GM19395 (cell line): ENCODE results near the gene ACER2.
"Not testable (repeated sequence)": the region's sequence is repeated elsewhere in the genome, so short reads cannot be mapped to it uniquely, and the experiment has no call there.

Experiments used
- ATAC-seq: cut with Tn5 transposase; IDR thresholded peaks from one replicate; pipeline ENCODE4 v1.9.1; 2021; ENCODE audit warnings: mild to moderate bottlenecking, moderate library complexity; ENCODE audit not compliant: unreplicated experiment

The ACER2 gene

GRCh38 chr9:19408316-19408692 lies 505 bp upstream of the ACER2 start:
- ATAC-seq = peak; percentile 12

- peak; percentile 3 for ATAC-seq
These were observed 789 bp downstream of the ACER2 start for GRCh38 chr9:19409401-19410194.

GRCh38 chr9:19410195-19410503 lies 1.3 kb downstream of the ACER2 start:
- no peak for ATAC-seq

GRCh38 chr9:19410594-19410993 lies 1.8 kb downstream of the ACER2 start:
- ATAC-seq = no peak

DNA sequence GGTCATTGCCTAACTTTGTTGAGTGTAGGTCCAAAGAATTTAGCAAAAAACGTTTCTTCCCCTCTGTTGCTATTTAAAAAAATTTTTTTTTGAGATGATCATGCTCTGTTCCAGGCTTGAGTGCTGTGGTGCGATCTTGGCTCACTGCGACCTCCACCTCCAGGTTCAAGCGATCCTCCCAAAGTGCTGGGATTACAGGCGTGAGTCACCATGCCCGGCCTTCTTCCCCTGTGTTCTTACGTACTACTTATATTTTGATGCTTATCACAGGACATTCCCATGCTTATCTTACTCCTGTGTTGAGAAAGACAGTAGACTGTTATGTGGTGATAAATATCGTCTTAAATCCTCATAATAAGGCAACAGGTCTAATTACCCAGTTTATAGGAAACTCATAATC lies 2.5 kb downstream of the ACER2 start:
- no peak for ATAC-seq

GRCh38 chr9:19413456-19413855 lies 4.6 kb downstream of the ACER2 start:
- ATAC-seq = not testable (repeated sequence)

DNA sequence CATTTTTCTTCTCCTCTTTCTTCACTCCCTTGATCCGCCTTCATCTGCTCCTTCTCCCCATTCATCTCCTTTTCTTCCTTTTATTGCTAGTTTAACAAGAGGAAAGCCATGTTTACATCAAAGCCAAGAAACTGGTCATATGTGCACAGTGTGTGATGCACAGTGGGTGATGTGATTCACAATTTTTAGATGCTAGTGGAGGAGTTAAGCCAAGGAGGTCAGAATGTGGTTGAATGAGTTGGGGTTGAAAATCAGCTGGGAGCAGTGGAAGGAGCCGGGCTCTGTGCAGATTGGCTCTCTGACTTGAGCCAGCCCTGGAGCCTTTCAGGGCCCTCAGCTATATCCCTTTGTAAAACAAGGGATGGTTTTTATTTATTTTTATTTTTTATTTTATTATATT lies 7.3 kb downstream of the ACER2 start:
- no peak for ATAC-seq

DNA sequence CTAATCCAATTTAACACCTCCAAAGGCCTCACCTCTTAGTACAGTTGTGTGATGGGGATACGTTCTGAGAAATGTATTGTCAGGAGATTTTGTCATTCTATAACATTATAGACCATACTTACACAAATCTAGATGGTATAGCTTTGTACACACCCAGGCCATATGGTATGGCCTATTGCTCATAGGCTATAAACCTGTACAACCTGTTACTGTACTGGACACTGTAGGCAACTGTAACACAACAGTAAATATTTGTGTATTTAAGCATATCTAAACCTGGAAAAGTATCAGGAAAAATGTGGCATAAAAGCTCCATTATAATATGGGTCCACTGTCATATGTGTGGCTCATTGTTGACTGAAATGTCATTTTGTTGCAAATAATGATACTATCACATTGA lies 12.1 kb downstream of the ACER2 start:
- ATAC-seq = no peak

GRCh38 chr9:19423163-19423562 lies 14.4 kb downstream of the ACER2 start:
- ATAC-seq = no peak

DNA sequence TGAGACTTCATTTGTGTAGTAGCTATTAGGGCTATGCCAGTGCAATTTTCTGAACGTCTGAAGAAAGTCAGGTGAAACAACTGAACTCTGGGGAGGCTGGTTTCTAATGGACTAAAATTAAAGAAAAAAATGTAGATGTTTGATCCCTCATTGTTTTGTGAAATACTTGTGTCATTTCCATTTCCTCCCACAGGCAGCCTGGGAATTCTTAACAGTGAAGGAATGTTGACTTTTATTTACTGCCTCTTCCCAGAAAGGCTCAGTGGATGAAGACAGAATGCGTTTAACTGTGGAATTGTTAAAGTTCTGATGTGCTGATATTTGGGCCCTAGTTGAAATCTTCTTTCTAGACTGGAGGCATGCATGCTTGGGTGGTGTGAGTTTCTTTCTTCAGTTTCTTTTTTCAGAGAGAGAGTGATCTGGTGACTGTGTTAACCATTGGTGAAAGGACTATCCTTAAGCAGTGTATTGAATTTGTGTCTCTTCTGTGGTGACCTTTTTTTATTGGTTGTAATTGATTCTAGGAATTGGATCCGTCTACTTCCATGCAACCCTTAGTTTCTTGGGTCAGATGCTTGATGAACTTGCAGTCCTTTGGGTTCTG lies 15.5 kb downstream of the ACER2 start:
- ATAC-seq = peak; percentile 92

DNA sequence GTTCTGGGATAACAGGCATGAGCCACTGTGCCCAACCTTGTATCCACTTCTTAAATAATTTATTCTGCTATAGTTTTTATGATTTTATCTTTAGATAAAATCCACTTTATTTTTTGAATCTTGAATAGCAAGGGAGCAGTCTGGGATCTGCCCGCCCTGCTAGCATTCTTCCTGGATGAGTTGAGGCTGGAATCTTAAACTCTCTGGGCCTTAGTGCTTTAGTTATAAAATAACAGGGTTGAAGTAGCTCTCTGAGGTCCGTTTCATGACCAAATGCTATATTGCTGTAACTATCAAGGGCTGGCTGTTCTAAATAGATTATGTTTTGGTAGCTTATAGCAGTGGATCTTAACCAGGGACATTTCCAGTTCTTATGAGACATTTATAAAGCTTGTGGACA lies 20.8 kb downstream of the ACER2 start:
- no peak for ATAC-seq

GRCh38 chr9:19430201-19430760 lies 21.5 kb downstream of the ACER2 start:
- ATAC-seq = no peak

DNA sequence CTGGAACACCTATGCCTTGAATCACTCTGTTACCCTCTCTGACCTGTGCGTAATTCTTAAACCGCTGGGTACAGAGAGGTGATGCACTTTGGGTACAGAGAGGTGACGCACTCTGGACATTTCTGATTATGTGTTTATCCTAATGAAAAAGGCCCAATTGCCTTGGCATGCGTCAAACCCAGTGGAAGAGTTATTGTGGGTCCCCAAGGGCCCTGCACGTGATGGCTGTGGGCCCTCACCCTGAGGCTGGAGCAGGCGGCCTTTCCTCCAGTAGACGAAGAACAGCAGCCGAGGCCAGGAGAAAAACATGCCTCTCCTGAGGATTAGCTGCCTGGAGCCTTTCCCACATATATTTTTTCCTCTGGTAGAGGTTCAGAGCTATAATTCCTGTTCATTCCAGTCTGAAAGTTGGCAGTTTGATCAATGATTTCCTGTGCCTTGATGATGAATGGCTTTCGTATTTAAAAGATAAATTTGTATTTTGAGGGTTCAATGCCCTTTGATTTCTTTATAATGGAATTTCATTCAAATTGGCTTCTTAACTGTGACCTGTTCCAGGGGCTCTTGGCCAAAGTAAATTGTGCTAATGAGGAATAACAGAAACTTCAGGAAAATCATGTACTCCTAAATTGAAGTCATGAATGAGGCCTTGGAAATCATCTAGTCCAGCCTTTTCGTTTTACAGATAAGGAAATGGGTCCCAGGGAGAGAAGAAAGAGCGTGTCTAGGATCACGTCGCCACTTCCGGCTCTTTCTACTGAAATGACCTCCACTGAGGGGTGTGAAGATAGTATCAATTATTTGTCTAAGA lies 22.8 kb downstream of the ACER2 start:
- ATAC-seq = no peak

DNA sequence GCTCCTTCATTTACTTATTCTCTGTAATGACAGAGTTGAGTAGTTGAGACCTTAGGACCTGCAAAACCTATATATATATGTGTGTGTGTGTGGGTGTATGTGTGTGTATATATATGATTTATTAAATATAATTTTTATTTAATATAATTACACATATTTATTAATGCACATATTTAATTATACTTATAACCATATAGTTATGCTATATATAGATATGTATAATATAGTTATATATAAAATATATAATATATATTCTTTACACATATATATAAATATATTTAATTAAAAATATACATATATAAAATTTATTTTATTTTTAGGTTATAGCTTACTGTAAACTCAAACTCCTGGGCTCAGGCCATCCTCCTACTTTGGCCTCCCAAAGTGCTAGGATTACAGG lies 23.7 kb downstream of the ACER2 start:
- ATAC-seq = no peak

- ATAC-seq = not testable (repeated sequence)
These were observed 24.9 kb downstream of the ACER2 start for GRCh38 chr9:19433729-19434128.

DNA sequence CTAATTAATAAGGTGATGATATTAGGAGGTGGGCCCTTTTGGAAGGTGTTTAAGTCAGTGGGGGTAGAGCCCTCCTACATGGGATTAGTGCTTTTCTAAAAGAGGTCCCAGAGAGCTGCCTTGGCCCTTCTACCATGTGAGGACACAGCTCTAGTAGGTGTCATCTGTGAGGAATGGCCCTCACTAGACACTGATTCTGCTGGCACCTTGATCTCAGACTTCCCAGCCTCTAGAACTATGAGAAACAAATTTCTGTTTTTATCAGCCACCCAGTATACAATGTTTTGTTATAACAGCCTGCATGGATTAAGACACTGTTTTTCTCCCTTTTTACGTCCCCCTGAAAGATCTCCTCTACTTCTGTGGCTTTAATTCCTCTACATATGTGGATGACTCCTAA lies 31.6 kb downstream of the ACER2 start:
- ATAC-seq = no peak

DNA sequence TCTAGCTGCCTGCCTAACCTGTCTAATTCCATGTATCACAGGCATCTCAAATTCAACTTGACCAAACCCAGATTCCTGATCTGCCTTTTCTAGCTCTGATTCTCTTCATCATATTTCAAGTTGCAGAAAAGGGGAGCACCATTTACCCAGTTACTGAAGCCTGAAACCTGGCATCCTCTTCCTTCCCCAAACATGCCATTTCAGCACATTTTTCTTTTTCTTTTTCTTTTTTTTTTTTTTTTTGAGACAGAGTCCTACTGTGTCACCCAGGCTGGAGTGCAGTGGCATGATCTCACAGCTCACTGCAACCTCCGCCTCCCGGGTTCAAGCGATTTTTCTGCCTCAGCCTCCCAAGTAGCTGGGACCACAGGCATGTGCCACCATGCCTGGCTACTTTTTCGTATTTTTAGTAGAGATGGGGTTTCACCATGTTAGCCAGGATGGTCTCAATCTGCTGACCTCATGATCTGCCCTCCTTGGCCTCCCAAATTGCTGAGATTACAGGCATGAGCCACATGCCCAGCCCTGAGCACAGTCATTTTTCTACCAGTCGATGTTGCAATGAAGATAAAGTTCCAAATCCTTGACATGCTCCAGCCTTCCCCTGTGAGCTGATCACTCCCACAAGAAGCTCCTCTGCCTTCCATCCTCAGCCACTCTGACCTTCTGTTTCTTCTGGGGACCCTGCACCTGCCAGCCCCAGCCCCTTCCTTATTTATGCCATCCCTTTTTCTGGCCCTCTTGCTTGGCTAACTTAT lies 32.2 kb downstream of the ACER2 start:
- peak; percentile 9 for ATAC-seq

- peak; percentile 92 for ATAC-seq
These were observed 32.9 kb downstream of the ACER2 start for GRCh38 chr9:19441730-19442129.

DNA sequence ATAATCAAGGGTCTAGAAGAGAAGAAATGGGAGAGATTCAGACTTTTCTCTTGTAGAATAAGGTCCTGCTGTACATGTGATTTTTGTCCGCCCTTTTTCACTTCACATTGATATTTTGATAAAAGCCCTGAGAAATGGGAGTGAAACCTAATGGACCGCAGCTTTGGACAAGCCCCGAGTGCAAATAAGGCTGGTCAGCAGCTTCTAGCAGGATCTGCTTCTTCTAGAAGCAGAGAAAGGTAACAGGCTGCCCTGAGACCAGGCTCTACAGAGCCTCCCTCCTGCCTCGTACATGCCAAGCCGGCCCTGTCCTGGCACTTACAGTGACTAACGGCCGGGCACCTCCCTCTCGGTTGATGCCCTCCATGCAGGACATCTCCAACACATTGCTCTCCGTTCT lies 33.4 kb downstream of the ACER2 start:
- ATAC-seq = peak; percentile 6

DNA sequence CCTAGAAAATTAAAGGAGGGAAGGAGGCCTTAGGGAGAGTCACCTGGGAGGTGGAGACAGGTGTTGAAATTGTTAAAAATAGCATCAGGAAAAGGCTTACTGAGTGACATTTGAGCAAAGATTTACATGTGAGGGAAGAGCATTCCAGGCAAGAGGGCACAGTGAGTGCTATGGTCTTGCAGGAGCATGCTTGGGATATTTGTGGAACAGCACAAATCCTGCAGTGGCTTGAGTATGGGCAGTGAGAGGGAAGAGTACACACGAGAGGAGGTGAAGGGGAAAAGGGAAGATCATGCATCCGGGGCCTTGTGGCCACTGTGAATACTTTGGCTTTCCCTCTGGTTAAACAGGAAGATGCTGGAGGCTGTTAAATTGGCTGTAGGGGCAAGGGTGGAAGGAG lies 36.6 kb downstream of the ACER2 start:
- ATAC-seq = no peak

DNA sequence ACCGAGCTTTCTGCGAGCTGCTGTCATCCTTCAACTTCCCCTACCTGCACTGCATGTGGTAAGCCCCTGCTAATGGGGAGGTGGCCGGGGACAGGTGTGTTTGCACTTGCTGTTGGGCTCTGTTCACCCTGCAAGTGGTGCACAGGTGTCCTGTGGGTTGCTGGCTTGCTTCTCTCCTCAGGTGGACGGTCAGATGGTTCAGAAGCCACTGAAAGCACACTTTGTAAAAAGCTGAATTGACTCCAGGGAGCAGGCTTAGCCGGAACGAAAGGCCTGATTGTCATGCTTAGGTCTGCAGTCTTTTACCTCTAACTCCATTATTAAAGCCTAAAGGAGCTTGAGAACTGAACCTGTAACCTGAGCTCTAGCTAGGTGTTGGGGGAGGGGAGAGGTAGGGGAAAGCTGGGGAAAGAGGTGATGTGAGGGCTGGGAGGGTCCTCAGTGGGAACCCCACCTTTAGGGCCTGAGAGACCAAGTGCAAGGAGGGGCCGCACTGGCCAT lies 37.6 kb downstream of the ACER2 start:
- ATAC-seq = no peak
